HepG2 (cell line): ENCODE data around the gene PCLO.

Experiments used
- CAMTA2 ChIP-seq: sonication (generic); formaldehyde crosslinking; IDR thresholded peaks from 2 replicates; pipeline ENCODE4 v1.4.0; 2020; ENCODE audit warnings: mild to moderate bottlenecking, missing genetic modification reagents, borderline replicate concordance
- CTCF ChIP-seq: sonication (generic); formaldehyde crosslinking; IDR thresholded peaks from 2 replicates; pipeline ENCODE4 v1.5.0; 2020; ENCODE audit warnings: mild to moderate bottlenecking, missing genetic modification reagents, moderate library complexity
- ETV5 ChIP-seq: IDR thresholded peaks from 2 replicates; pipeline ENCODE4 v1.6.1; 2018; ENCODE audit warnings: missing biosample characterization, missing genetic modification reagents, inconsistent platforms, borderline replicate concordance
- FOXA1 ChIP-seq, 2 experiments: fragments of 450-650 bp in 1 of 2; sonication (generic) in 1 of 2; formaldehyde crosslinking in 1 of 2; IDR thresholded peaks; 2 replicates each; pipeline versions ENCODE4 v1.4.0 to v1.6.1; 2016 to 2020; ENCODE audit warnings: missing genetic modification reagents in 1 of 2
- GATAD2A ChIP-seq: IDR thresholded peaks from 2 replicates; pipeline ENCODE4 v1.6.1; 2016
- HDAC6 ChIP-seq: fragments of 200-600 bp; sonication (generic); IDR thresholded peaks from 2 replicates; pipeline ENCODE4 v1.7.0; 2017; ENCODE audit warnings: mild to moderate bottlenecking, antibody characterized with exemption, low read length, low read depth
- HNF4A ChIP-seq: sonication (generic); formaldehyde crosslinking; IDR thresholded peaks from 2 replicates; pipeline ENCODE4 v1.4.0; 2020; ENCODE audit warnings: missing genetic modification reagents
- KMT2A ChIP-seq: sonication (generic); formaldehyde crosslinking; IDR thresholded peaks from 2 replicates; pipeline ENCODE4 v1.4.0; 2020; ENCODE audit warnings: missing genetic modification reagents
- POLR2A ChIP-seq, 2 experiments: IDR thresholded peaks; 2 replicates each; pipeline ENCODE4 v1.6.1; 2011; ENCODE audit warnings: low read depth in 2 of 2, low read length in 2 of 2, mild to moderate bottlenecking in 1 of 2, moderate library complexity in 1 of 2; ENCODE audit not compliant: insufficient read depth in 1 of 2
- SRSF1 ChIP-seq: fragments of 200-400 bp; formaldehyde crosslinking; optimal IDR thresholded peaks from 2 replicates; pipeline ENCODE3; 2017; ENCODE audit warnings: mild to moderate bottlenecking, low read depth, low read length, moderate library complexity
- ZBTB1 ChIP-seq: sonication (generic); formaldehyde crosslinking; IDR thresholded peaks from 2 replicates; pipeline ENCODE4 v1.4.0; 2020; ENCODE audit warnings: missing genetic modification reagents, borderline replicate concordance
- ZFX ChIP-seq: sonication (generic); formaldehyde crosslinking; IDR thresholded peaks from 2 replicates; pipeline ENCODE4 v1.4.0; 2020; ENCODE audit warnings: mild to moderate bottlenecking, low read depth, missing genetic modification reagents, moderate library complexity
- ZNF263 ChIP-seq: sonication (generic); formaldehyde crosslinking; IDR thresholded peaks from 2 replicates; pipeline ENCODE4 v1.4.0; 2020; ENCODE audit warnings: missing genetic modification reagents
- ZNF761 ChIP-seq: sonication (generic); formaldehyde crosslinking; conservative IDR thresholded peaks from 2 replicates; pipeline ENCODE4 v1.4.0; 2020; ENCODE audit warnings: mild to moderate bottlenecking, missing genetic modification reagents

GRCh38 chr7:82762880-82763279, 399.8 kb downstream of the PCLO start:
- TF ChIP-seq ZNF263 (CRISPR knock-in tag) (no peak), HNF4A (CRISPR knock-in tag) (no peak), FOXA1 (IDR thresholded peaks at IDR 0.05) (no peak), FOXA1 (CRISPR knock-in tag; IDR thresholded peaks at IDR 0.05) (no peak), ZBTB1 (CRISPR knock-in tag) (no peak), POLR2A (IDR thresholded peaks at IDR 0.05; ENCODE audit: insufficient read depth in 1 of 2, low read depth in 2 of 2, low read length in 2 of 2) (no peak), KMT2A (CRISPR knock-in tag) (no peak), HDAC6 (no peak), ZNF761 (CRISPR knock-in tag) (no peak), CTCF (no peak), ETV5 (CRISPR knock-in tag) (no peak), ZFX (CRISPR knock-in tag) (no peak), SRSF1 (no peak), CAMTA2 (no peak), GATAD2A (CRISPR knock-in tag) (no peak)
